HS-5 (cell line): ENCODE results near the gene IFRD2.

Experiments
- DNase-seq: peaks from one replicate; pipeline ENCODE4 v3.0.0-alpha.2; 2012; ENCODE audit warnings: low read depth

The IFRD2 gene

DNA sequence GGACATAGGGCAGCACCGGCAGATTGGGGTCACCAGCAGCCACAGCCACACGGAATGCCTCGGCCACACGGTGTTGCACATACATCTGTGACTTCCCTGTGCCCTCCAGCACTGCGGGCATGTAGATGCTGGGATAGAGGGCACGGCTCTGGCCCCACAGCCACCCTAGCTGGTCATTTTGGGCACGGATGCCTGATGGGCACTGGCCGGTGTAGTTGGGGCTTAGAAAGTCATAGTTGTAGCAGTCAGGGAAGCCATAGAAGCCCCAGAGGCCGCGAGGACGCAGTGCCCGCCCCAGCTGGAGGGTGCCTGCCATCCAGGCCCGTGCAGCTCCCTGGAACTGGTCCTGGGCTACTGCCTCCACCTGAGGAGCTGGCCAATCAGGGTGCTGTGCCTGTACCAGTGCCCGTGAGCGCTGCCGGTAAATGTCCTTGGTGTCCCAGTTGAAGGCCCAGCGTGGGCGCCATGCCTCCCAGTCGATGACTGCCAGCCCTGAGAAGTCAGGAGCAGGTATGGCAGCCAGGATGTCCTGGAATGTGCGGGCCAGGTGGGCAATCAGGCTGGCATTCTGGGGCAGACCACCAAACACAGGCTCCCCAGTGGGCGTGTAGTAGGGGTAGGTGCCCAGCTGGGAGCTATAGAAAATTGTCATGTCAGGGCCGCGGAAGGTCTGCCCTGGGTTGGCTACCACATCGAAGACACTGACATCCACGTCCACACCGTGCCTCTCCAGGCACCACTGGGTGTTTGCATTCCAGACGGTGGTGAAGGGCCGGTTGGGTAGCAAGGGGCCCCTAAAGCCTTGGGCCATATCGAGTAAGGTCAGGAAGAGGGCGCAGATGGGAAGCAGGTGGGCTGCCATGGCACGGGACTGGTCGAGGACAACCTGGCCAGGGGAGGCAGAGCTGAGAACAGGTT lies 10.1 kb upstream of the IFRD2 start:
- no peak for DNase-seq

DNA sequence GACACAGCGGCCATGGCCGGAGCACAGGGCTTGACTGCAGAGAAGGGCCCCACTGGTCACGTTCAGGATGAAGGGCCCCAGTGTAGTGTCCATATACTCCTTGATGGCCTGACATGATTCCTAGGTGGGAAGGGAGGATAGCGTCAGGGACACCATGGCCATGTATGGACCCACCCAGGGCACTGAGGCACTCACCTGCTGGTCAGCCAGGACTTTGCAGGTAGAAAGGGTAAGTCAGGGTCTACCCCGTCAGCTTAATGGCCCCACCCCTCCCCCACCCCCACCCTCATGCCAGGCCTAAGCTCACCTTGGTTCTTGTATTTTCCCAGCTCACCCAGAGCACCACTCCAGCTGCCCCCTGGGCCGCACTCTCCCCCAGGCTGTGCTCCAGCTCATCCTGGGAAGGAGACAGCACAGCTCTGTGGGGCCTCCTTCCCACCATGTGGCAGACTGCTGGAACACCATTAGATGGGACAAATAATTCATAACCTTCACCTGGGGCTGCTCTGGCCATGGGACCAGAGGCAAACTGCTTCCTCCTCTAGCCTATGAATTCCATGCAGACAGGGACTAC lies 8.5 kb upstream of the IFRD2 start:
- no peak for DNase-seq

DNA sequence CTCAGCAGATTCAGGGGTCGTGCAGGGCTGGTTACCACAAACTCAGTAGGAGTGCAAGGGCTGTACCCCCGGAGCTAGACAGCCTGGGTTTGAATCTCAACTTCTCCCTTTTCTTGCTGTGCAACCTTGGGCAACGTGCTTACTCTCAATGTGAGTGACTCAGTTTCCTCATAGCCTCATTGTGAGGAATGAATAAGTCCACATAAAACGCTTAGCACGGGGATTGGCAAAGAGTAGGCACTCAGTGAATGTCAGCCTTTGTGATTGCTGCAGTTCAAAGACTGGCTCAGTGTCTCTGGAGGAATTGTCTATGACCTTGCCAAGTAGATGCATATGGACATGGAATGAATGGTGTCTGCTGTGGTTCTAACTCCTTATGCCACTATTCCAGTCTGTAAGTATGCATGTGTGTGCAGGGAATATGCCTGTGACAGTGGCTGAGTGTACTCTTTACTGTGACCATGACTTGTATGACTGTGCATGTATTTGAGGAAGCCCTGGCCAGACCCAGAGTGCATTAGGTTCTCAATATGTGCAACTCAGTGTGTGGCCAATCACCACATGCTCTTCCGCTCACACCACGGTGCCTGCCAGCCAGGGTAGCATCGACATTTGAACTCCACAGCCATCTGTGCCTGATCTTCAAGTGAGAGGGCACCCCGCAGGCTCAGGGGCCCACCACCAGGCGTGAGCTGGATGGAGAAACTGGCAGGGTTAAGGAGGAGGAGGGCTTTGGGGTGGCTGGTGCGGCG lies 7.9 kb upstream of the IFRD2 start:
- DNase-seq = no peak

DNA sequence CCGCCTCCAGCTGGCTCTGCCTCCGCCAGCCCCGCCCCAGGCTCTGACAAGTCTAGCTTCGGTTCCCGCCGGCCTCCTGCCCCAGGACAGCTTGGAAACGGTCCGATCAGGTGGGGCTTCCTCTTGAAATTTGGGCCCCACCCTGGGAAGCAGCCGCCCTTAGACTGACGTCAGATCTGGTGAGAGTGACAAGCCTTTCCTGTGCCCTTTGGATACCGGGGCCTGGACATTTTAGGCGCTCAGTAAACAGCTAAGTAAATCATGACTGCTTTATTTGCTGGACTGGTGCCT lies 7.4 kb upstream of the IFRD2 start:
- no peak for DNase-seq

DNA sequence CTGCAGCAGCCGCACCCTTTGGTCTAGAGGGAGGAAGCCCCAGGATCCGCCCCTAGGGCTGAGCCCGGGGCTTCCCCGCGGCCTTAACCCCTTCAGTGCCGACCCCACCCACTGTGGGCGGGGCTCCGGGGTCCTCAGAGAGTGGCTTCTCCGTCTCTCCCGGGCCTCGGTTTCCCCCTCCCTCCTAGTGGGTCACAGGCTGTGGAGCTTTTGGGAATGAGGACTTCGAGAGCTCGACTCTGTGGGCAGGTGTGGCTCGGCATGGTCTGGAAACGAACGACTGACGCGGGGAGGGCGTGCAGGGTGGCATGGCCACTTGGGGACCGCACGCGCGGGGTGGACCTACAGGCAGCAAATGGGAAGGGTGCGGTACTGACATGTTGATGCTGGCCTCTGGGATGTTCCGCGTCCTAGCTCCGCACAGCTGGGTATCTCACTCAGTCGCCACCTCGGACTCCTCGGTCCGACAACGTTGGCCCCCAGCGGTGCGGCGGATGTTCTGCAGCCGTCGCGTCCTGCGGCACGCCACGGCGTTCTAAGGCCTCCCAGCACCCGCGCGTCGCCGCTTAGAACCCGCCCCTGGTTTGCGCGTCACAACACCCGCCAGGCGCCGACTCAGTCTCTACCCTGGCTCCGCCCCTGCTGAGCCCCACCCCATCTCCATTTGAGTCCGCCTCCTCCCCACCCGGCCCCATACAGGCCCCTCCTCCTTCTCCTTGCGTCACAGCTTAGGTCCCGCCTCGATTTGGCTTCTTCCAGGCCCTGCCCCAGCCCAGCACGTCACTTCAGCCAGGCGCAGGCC lies 6.8 kb upstream of the IFRD2 start, which contains the start of the genes HYAL3 and NAA80:
HYAL3 (minus strand) TSS at position 570 of the 802 bp plus-strand sequence. CDS start 3,803 bp downstream, outside the sequence.
NAA80 (minus strand) TSS at position 570 of the 802 bp plus-strand sequence. CDS start 1,942 bp downstream, outside the sequence.
- peak; percentile 98 for DNase-seq

DNA sequence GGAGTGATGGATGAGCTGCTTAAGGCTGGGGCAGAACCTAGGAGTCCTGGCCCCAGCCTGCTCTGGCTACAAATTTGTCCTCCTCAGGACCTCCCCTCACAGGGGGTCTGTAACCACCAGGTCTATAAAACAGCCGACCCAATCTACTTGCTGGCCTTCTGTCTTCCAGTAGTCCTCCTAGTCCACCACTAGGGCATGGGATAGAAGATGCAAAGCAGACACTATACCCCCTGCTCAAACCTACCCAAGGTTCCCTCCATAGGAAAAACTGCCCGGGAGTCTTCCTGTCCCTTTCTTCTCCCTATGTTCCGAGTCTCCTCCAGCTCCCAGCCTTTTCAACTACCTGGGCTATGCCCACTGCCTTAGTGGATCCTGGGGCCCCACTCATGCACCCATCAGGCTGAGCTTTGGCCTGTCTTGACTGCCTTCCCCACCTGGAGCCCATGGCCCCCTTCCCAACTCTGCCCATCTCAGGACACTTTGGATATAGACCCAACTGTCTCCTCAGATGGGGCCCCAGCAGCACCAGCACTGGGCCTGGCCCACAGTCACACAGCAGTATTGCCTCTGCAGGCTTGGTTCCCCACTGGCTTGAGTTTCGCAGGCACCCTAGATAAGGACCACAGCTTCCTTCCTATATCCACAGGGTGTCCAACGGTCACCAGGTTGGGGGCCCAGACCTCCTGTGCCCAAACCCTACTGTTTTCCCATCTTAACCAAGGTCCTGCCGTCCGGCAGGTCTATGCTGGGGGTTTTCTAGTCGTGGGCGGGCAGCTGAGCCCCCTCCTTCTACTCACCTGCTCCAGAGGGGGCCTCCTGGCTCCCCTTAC lies 5.9 kb upstream of the IFRD2 start:
- no peak for DNase-seq

DNA sequence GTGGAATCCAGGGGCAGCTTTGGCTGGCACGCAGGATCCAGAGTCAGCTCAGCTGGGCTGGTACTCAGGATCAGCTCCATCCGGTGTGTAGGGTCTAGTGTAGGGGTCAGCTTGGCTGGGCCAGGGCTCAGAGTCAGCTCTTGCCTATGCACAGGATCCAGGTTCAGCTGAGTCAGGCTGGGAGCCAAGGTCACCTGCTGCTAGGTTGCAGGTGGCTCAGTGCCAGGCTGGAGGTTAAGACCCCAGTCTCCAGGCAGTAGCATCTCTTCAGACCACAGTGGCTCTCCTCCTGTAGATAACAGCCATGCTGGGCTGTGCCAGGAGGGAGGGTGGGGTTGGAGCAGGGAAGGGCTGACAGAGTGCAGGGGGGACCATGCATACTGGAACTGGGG lies 5.2 kb upstream of the IFRD2 start:
- DNase-seq = no peak

DNA sequence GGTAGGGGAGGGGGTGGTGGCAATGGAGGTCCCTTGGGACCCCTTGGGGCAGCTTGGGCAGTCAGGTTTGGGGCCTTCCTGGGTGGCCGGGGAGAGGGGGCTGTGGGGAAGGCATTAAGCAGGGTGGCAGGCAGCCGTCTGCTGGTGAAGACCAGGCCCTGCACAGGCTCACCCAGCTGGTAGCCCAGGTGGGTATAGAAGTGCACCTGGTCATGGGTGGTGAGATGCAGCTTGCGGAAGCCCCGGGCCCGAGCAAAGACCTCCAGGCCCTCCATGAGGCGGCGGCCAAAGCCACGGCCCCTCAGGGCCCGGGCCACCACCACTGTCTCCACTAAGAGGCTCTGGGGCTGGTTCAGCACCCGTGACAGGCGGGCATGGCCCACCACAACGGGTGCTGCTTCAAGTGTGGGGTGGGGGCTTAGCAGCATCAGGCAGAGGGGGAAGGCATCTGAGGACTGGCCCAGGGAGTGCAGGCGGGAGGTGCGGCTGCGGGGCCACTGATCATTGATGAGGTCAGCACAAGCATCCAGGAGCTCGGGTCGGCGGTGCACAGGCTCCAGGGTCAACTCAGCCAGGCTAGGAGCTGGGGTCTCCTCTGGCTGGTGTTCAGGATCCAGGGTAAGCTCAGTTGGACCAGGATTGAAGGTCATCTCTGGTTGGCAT lies 4.6 kb upstream of the IFRD2 start:
- no peak for DNase-seq

DNA sequence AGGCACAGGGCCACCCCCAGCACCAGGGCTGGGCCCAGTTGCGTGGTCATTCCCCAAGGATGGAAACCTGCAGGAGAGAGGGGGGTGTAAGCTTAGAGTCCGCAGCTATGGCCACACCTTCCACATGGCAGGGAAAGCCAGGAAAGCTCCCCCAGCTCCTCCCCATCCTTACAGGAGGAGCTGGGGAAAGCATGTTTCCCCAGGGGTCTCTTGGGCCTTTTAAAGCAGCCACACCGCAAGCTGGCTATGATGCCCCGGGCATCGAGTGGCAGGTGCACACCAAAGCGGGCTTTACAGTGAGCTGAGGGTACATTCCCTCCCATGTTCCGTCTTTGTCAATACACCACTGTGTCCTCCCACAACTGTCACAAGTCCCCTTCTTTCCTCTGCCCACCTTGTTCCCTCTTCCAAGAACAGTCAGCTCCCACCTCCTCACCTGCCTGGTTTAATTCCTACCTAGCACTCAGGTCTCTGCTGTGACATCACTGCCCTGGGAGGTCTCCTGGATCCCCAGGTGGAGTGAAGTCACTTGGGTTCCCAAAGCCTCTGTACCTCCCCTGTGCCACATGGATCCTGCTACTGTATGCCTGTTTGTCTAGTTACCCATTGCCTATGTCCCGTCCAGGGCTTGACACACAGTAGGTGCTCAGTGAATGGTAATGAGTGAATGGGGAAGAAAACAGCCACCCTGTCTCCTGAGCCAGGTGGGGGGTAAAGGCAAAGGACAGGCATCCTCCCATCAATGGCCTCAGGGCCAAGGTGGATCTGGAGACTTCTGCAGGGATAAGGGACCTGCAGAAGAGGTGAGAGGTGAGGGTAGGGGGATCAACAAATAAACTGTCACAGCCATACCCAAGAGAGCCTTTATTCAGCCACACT lies 3.6 kb upstream of the IFRD2 start:
- no peak for DNase-seq

DNA sequence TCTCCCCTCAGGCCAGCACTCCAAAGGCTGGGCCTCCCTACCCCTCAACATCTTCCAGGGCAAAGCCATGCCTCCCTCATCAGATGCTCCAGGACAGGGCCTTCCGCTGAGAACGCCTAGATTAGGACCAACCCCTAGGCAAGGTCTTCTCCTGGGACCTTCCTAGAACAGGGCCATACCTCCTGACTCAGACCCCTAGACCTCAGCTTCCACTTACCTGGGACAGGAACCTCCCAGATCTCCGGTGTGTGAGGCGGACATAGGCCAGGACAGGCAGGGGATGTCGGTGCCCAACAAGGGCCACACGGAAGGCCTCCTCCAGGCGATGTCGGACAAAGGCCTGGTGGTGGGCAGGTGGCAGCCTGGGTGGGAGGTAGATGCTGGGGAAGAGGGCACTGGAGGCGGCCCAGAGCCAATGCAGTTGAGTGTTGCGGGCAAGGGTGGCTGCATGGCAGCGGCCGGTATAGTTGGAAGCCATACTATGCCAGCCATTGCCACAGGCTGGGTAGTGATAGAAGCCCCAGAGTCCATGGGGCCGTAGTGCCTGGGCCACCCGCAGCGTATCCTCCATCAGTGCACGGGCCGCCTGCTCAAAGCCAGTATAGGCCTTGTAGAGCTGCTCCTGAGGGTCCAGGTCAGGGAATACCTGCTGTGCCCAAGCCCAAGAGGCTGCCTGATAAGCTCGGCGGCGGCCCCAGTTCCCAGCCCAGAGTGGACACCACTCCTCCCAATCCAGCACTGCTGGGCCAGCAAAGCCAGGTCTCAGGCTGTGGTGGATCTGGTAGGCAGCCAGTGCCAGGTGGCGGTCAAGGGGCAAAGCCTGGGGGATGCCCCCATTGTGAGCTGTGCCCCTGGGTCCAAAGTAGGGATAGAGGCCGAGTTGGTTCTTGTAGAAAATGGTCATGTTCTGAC lies 2.5 kb upstream of the IFRD2 start:
- no peak for DNase-seq

DNA sequence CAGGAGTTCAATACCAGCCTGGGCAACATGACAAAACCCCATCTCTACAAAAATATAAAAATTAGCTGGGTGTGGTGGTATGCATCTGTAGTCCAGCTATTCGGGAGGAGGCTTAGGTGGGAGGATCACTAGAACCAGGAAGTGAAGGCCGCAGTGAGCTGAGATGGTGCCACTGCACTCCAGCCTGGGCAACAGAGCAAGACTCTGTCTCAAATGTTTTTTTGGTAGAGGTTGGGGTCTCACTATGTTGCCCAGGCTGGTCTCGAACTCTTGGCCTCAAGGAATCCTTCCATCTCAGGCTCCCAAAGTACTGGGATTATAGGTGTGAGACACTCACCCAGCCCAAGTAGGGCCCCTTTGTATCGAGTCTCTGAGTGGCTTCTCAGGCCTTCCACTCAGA lies 1.9 kb upstream of the IFRD2 start:
- DNase-seq = no peak

DNA sequence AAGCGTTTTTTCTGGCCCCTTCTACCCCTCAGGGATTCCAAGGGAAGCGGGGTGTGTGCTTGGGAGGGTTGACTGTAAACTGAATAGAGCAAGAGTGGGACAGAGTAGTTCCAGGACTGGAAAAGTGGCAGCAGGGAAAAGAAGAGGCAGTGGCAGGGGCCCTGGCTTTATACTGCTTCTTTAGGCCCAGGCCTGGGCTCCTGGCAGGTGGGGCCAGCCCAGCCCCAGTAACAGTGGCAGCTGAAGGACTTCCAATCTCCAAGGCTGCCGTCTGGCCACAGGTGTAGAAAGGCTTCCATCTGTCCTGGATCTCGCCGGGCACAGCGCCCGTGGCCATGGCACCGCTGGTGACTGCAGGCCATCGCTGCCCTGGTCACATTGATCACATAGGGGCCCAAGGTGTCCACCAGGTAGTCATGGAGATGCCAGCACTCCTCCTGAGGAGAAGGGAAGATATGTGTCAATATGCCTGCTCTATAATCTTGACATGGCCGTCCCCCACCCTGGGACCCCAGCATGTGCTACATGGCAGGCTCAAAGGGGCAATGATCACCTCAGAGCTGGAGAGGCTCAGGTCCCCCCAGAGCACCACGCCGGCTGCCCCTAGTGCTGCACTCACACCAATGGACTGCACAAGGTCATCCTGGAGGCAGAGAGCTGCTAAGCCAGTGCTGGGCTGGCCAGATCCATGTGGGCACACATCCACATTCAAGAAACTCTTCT lies 1.0 kb upstream of the IFRD2 start:
- DNase-seq = no peak

DNA sequence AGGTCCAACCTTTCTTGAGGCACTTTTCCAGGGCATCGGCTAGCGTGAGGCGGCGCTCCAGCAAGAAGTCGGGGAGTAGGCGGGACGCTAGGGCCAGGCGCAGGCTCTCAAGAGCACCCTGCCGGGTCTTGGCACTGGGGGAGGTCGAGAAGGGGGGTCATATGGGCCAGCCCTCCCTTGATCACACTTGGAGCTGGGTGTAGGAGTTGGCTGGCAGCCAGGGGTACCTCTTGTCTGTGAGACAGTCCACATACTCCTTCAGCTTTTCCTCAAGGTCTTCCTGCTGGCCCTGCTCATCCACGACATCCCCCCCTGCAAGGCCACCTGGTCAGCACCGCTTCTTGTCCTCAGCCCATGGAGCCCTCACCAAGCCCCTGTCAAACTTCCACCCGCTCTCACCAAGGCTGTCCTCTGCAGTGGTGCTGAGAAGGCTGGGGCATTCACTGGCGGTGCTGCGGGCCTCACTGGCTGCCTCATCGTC lies 2.0 kb downstream of the IFRD2 start:
- no peak for DNase-seq

DNA sequence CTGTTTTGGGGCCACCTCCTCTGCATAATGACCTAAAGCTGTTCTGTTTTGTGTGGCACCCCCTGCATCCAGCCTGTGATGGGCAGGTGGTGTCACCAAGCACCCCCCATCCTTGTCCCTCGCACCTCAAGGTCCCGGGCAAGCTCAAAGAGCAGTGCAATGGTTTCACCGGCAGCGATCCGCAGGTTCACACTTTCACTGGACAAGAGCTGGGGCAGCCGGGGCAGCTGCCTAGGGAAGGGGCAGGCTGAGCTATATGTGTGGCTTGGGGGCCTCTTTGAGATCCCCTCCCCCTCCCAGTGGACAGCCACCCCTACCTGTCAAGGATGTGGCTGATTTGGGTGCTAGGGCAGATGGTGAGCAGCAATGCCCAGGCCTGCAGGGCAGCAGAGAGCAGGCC lies 3.1 kb downstream of the IFRD2 start:
- DNase-seq = no peak

DNA sequence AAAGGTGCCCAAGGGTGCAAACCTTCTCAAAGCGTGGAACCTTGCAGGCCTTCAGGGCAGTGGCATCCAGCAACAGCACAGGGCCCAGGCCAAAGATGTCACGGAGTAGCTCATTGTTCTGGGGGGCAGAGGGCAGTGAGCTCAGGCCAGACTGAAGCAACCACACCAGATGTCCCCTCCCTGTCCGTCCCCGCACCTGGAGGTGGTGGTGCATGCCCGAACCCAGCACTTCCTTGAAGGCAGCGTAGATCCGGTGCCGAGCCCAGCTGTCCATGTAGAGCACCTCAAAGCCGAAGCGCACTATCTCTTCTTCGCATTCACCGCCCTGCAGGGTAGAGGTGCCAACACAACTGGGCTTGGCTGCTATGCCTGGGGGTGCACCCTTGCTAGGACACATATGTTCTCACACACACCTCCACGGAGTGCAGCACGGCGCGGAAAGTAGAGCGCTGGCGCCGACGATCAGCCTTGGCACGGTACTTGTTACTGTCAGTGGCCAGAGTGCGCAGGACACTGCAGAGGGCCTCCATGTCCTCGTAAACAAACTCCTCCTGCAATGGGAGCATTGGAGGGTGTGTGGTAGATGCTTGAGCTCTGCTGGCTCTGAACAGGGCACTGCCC lies 3.7 kb downstream of the IFRD2 start:
- no peak for DNase-seq

DNA sequence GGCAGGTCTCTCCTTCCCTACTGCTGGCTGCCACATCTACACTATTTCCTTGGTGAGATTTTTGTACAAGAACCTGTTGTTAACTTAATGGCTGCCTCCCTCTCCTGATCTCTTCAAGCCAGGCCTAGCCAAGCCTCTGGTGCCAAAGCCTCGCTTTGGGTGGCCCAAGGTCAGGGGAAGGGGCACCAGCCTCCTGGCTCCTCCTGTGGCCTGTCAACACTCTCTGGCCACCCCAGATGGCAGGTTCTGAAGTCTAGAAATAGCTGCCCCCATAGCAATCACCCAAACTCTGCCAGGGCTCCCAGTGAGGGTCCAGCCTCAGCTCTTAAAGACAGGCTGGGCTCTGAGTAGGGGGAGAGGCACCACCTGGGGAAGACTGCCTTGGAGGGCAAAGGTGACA lies 5.0 kb downstream of the IFRD2 start:
- no peak for DNase-seq
